ENCODE data around the gene SHOX.

- TF ChIP-seq CTCF (IDR thresholded peaks at IDR 0.05) (no peak), POLR2A (IDR thresholded peaks at IDR 0.05) (no peak)
These were observed 20.2 kb downstream of the SHOX start for GRCh38 chrX:650811-651210.
